ENCODE measurements around the gene LAMA5.
A peak's percentile ranks its signal among the peaks of the same experiment; 100 is the strongest.

LAMA5 gene

DNA sequence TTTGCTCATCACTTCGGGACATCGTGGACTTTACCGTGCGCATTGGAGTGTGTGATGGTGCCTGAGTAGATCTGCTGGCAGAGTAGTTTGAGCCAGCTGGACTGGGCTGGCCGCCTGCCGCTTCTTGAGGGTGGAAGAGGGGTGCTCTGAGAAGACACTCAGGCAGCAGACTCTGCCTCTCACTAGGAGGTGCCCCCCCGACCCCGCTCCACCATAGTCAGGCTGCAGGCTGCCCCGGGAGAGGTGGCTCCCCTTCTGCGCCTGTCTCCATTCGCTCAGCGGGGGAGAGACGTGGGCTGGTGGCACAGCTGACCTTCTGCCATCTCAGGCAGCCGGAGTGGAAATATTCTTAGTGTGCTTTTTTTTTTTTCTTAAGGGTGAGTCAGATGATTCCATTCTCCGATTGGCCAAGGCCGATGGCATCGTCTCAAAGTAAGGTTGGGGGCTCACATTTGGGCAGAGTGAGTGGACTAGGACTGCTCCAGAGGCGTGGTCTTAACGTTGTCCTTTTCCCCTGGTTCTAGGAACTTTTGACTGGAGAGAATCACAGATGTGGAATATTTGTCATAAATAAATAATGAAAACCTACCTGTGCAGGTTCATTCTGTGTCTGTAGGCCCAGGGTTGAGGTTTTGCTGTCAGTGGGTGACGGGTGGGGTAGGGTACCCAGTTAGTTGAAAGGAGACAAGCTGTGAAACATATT, 21.0 kb upstream of the LAMA5 start:
- H3K9ac ChIP-seq: peak overlapping the region; percentile 88 to 97 (median 95)
- peaks cover 49 to 63% (median 59%) of the 10 kb centered on the region in 11 experiments; a peak in 21 of 22 replicates for H4K20me1 ChIP-seq
- TF ChIP-seq Cebpa-rat (IDR thresholded peaks at IDR 0.05): no peak
- no peaks in the 10 kb centered on the region for H3K9me3 ChIP-seq (replicated peaks in 1 of 11)
- H3K4me1 ChIP-seq: peaks cover 30 to 49% (median 38%) of the 10 kb centered on the region in 10 experiments
- H3K27me3 ChIP-seq: no peaks in the 10 kb centered on the region
- H3K36me3 ChIP-seq: peaks cover 47 to 65% (median 55%) of the 10 kb centered on the region in 11 experiments
- peak overlapping the region; percentile 90 to 100 (median 98) for H3K4me3 ChIP-seq
- H3K27ac ChIP-seq: peak overlapping the region; percentile 82 to 95 (median 90); a peak in 21 of 22 replicates
- H3K4me2 ChIP-seq: peak overlapping the region; percentile 87 to 100 (median 98)

DNA sequence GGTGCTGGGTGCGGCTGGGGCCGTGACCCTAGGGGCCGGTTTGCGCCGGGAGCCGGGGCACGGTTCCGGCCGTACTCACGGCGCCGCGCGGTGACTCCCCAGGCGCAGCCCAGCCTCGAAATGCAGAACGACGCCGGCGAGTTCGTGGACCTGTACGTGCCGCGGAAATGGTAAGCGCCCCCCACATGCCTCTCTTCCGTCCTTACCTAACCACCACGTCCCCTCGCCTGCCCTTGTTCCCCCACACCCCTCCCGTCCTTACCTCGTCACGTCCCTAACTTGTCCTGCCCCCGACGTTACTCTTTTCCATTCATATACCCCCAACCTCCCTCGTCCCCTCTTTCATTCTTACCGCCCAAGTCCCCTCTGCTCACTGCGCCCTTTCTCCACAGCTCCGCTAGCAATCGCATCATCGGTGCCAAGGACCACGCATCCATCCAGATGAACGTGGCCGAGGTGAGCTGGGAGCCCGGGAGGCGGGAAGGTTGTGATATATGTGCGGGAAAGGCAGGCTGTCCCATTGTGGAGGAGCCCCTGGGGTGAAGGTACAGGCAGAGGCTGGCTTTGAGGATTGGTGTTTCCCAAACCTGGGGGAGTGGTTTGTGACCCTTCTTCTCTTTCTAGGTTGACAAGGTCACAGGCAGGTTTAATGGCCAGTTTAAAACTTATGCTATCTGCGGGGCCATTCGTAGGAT, 20.3 kb upstream of the LAMA5 start:
- peak overlapping the region; percentile 87 to 100 (median 98) for H3K4me2 ChIP-seq
- H3K4me3 ChIP-seq: peak overlapping the region; percentile 90 to 100 (median 98)
- TF ChIP-seq Cebpa-rat (IDR thresholded peaks at IDR 0.05): no peak
- H3K4me1 ChIP-seq: peaks cover 29 to 48% (median 35%) of the 10 kb centered on the region in 10 experiments
- H3K27me3 ChIP-seq: no peaks in the 10 kb centered on the region
- peaks cover 47 to 60% (median 49%) of the 10 kb centered on the region in 11 experiments for H3K36me3 ChIP-seq
- H3K9ac ChIP-seq: peak overlapping the region; percentile 88 to 97 (median 95)
- H3K27ac ChIP-seq: peak overlapping the region; percentile 82 to 95 (median 90); a peak in 21 of 22 replicates
- H4K20me1 ChIP-seq: peaks cover 42 to 63% (median 54%) of the 10 kb centered on the region in 11 experiments; a peak in 21 of 22 replicates
- H3K9me3 ChIP-seq (replicated peaks in 1 of 11): no peaks in the 10 kb centered on the region

DNA sequence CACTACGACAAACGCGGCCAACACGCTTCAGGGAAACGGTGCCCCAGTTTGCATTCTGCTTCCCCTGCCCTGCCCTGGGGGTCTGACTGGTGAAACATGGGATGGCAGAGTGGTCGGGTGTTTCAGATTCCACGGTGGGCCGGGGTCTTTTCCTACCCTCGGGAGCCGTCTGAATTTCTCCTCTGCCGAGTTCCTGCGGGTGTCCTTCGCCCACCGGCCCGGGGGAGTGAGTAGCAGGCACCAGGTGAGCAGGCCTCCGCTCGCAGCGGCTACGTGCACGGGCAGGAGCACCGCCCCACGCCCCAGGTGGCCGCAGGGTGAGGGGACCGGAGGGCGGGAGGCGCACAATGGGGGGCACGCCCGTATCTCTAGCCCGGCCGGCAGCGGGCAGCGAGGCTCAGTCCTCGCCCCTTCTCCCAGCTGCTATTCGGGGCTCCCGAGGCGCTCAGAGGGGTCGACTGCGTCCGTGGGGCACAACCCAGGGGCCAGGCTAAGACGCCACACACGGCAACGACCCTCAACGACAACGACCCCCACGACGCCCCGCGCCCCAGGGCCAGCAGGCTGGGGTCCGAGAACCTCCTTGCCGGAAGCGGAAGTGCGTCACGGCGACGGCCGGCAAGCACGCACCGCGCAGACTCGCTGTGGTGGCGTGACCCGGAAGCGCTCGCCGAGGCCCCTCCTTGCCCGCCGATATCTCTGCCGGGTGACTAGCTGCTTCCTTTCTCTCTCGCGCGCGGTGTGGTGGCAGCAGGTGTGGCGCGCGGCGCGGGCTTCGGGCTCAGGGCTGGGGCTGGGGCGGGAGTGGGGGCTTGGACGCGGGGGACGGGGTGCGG, 19.5 kb upstream of the LAMA5 start, which contains the start of gene RPS21:
Gene RPS21, plus strand, starts transcription at position 721 of the 836 bp plus-strand sequence. CDS start 236 bp downstream, outside the sequence.
- peak within 1 kb of the TSS; percentile 92 to 100 (median 99) for H3K4me2 ChIP-seq
- peaks cover 40 to 60% (median 51%) of the 10 kb centered on the region in 11 experiments for H3K36me3 ChIP-seq
- peak within 1 kb of the TSS; percentile 88 to 97 (median 95) for H3K9ac ChIP-seq
- no peaks in the 10 kb centered on the region for H3K9me3 ChIP-seq (replicated peaks in 1 of 11)
- peaks cover 29 to 50% (median 35%) of the 10 kb centered on the region in 10 experiments for H3K4me1 ChIP-seq
- no peaks in the 10 kb centered on the region for H3K27me3 ChIP-seq
- peak within 1 kb of the TSS; percentile 90 to 100 (median 98) for H3K4me3 ChIP-seq
- peaks cover 39 to 58% (median 48%) of the 10 kb centered on the region in 11 experiments; a peak in 21 of 22 replicates for H4K20me1 ChIP-seq
- TF ChIP-seq Cebpa-rat (IDR thresholded peaks at IDR 0.05): no peak
- H3K27ac ChIP-seq: peak within 1 kb of the TSS; percentile 82 to 95 (median 90)

- peaks cover 6 to 31% (median 13%) of the 10 kb centered on the region in 10 experiments for H3K4me1 ChIP-seq
- no peak overlapping the region for H3K4me3 ChIP-seq
- no peaks in the 10 kb centered on the region for H3K9me3 ChIP-seq (replicated peaks in 1 of 11)
- no peak overlapping the region for H3K9ac ChIP-seq
- H3K27ac ChIP-seq: no peak overlapping the region
- peak overlapping the region in 3 of 11 experiments; percentile 20 to 24 (median 24); a peak in 2 of 22 replicates for H3K4me2 ChIP-seq
- TF ChIP-seq Cebpa-rat (IDR thresholded peaks at IDR 0.05): no peak
- H3K27me3 ChIP-seq: no peaks in the 10 kb centered on the region
- peaks cover 2 to 28% (median 8%) of the 10 kb centered on the region in 11 experiments; a peak in 17 of 22 replicates for H4K20me1 ChIP-seq
- H3K36me3 ChIP-seq: peaks cover 6 to 23% (median 12%) of the 10 kb centered on the region in 11 experiments; a peak in 19 of 22 replicates
Measured at GRCh38 chr20:62382306-62383198, 15.4 kb upstream of the LAMA5 start.

DNA sequence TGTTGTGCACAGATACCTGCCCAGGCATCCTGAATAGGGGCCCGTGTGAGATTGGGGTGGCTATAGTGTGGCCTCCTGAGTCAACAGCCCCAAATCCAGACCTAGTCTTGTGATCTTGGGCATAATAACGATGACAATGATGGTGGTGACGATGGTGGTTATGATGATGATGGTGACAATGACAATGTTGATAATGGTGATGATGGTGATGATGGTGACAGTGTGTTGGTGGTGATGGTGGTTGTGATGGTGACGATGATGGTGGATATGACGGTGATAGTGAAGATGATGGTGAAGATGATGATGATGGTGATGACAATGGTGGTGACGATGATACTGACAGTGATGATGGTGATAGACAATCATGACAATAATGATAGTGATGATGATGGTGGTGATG, 14.7 kb upstream of the LAMA5 start:
- Histone ChIP-seq H3K4me2 (no peak overlapping the region), H3K27ac (no peak overlapping the region), H3K27me3 (no peaks in the 10 kb centered on the region), H3K4me1 (peaks cover 6 to 34% (median 13%) of the 10 kb centered on the region in 10 experiments), H3K36me3 (peaks cover 6 to 22% (median 12%) of the 10 kb centered on the region in 11 experiments; a peak in 18 of 22 replicates), H3K9me3 (replicated peaks in 1 of 11) (no peaks in the 10 kb centered on the region), H3K9ac (no peak overlapping the region), H3K4me3 (no peak overlapping the region), H4K20me1 (peaks cover 0 to 28% (median 4%) of the 10 kb centered on the region in 11 experiments; a peak in 9 of 22 replicates)
- TF ChIP-seq Cebpa-rat (IDR thresholded peaks at IDR 0.05): no peak

GRCh38 chr20:62381202-62381797, 14.2 kb upstream of the LAMA5 start:
- TF ChIP-seq Cebpa-rat (IDR thresholded peaks at IDR 0.05): no peak
- H3K9ac ChIP-seq: no peak overlapping the region

GRCh38 chr20:62378215-62378614, 11.1 kb upstream of the LAMA5 start:
- Histone ChIP-seq H3K4me1 (peaks cover 0 to 39% (median 22%) of the 10 kb centered on the region in 10 experiments; a peak in 14 of 20 replicates), H3K36me3 (peaks cover 6 to 14% (median 12%) of the 10 kb centered on the region in 11 experiments; a peak in 18 of 22 replicates), H3K4me2 (no peak overlapping the region), H3K9ac (no peak overlapping the region), H4K20me1 (peaks cover 0 to 29% (median 4%) of the 10 kb centered on the region in 11 experiments; a peak in 9 of 22 replicates), H3K4me3 (no peak overlapping the region), H3K27ac (no peak overlapping the region), H3K9me3 (replicated peaks in 1 of 11) (peaks cover 7 to 13% (median 10%) of the 10 kb centered on the region in 11 experiments; a peak in 19 of 22 replicates), H3K27me3 (no peaks in the 10 kb centered on the region)
- TF ChIP-seq Cebpa-rat (IDR thresholded peaks at IDR 0.05): no peak

More at GRCh38 chr20:62381202-62381797, 14.2 kb upstream of the LAMA5 start:
- Histone ChIP-seq H3K4me2 (no peak overlapping the region), H3K4me1 (peaks cover 6 to 39% (median 13%) of the 10 kb centered on the region in 10 experiments), H4K20me1 (peaks cover 0 to 32% (median 4%) of the 10 kb centered on the region in 11 experiments; a peak in 9 of 22 replicates), H3K27ac (no peak overlapping the region), H3K4me3 (no peak overlapping the region), H3K9me3 (replicated peaks in 1 of 11) (no peaks in the 10 kb centered on the region), H3K27me3 (no peaks in the 10 kb centered on the region), H3K36me3 (peaks cover 6 to 22% (median 12%) of the 10 kb centered on the region in 11 experiments; a peak in 18 of 22 replicates)

All from BLaER1 treated with 17β-estradiol and CSF1 and Interleukin-3, amounts not matched to agents 10 nM and 100 nM (cell line).